GM18505 (cell line): ENCODE data around the gene JAZF1.

Experiments used
- ATAC-seq: cut with Tn5 transposase; IDR thresholded peaks from one replicate; pipeline ENCODE4 v1.9.1; 2021; ENCODE audit not compliant: unreplicated experiment
- POLR2A ChIP-seq: IDR thresholded peaks from 4 replicates; pipeline ENCODE4 v1.6.1; 2011; ENCODE audit warnings: borderline replicate concordance; ENCODE audit not compliant: insufficient read depth, insufficient read length; ENCODE audit errors: extremely low read depth

Gene JAZF1

DNA sequence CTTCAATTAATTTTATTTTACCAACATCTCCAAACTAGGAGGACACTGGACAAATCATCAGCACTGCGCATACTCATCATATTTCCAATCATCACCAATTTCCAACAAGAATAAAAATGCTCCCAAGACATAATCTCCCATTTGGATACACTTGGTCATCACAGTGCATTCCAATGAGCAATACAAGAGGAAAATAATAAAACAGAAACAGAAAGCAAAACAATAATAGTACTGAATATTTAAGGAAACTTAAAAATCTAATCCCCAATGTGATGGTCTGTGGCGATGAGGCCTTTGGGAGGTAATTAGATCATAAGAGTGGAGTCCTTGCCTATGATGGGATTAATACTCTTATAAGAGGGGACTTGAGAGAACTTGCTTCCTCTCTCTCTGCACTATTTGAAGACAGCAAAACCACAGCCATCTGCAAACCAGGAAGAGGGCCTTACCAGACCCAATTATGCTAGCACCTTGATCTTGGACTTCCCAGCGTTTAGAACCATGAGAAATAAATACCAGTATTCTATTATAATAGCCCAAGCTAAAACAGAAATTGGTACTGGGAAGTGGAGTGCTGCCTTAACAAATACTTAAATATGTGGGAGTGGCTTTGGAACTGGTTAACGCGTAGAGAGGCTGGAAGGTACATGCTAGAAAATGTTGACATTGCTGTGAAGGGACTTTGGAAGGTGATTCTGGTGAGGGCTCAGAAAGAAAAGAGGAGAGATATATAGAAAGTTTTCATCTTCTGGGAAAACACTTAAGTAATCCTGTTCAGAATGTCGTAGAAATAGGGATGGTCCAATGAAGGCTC lies 91.5 kb downstream of the JAZF1 start:
- ATAC-seq: no peak
- no peak for TF ChIP-seq POLR2A

DNA sequence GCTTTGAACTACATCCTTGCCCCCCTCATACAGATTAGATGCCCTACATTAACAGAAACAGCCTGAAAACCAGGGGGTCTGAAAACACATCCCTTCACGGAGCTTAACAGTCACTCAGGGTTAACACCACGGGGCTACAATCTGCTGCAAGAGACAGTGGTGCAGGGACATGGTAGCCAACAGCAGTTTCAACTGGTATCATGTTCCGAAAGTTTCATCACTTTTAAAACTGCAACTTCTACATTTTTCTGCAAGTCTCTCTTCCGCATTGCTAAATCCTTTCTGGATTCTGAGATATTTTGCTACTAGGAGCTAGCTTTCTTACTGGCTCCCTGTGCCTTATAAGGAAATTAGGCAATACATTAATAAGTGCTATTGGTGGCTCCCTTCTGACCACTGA lies 92.6 kb downstream of the JAZF1 start:
- no peak for TF ChIP-seq POLR2A
- no peak for ATAC-seq

DNA sequence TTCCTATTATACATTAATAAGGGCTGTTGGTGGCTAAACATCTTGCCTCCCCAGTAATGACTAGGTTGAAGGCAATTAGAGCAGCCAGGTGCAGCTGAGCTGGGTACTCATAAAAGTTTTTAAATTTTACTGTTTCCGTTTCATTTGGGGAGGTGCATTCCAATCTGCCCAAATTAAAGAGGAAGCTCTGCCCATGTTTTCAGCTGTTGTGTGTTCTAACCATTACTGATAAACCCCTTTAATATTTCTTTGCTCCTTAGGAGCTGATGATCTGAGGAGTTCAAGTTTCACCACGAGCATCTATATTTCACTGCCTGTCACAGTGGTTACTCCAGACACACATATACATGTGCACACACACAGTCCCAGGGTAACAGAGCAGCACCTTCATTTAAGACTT lies 94.4 kb downstream of the JAZF1 start:
- no peak for ATAC-seq
- TF ChIP-seq POLR2A: no peak

DNA sequence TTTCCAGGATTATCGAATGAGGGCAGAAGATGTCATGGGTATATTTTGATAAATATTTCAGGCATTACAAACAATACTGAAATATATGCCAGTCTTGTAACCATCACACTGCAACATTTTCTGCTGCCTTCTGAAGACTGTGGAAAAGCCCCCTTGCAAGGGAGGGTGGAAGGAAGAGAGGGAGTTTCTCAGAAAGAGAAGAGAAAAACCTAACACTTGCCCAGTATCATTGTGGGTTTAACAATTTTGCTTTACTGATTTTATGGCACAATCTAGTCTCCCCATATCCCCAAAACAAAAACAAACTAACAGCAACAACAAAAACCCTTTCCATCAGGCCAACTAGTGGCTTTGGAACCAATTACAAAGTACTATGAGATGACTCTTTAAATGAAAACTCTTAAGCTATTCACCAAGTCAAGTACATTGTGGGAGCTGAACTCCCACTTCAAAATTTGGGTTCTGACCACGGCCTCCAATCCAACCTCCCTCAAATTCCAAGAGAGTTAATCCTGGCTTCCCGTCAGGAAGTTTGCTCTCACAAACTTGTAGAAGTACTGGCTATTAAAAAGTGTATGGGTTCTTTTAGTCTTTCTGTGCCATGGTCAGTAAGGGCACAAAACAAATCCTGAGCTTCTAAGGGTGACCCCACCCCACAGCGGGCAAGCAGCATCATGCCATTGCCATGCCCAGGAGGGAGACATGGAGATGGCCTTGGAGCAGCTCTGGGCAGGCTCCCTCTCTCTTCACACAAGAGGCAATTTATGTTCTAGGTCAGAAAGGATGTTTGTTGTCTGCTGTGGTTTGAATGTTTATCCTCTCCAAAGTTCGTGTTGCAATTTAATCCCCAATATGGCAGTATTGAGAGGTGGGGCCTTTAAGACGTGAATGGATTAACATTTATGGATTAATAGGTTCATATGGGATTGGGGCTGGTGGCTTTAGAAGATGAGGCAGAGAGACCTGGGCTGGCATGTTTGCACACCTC lies 96.3 kb downstream of the JAZF1 start:
- no peak for TF ChIP-seq POLR2A
- no peak for ATAC-seq

DNA sequence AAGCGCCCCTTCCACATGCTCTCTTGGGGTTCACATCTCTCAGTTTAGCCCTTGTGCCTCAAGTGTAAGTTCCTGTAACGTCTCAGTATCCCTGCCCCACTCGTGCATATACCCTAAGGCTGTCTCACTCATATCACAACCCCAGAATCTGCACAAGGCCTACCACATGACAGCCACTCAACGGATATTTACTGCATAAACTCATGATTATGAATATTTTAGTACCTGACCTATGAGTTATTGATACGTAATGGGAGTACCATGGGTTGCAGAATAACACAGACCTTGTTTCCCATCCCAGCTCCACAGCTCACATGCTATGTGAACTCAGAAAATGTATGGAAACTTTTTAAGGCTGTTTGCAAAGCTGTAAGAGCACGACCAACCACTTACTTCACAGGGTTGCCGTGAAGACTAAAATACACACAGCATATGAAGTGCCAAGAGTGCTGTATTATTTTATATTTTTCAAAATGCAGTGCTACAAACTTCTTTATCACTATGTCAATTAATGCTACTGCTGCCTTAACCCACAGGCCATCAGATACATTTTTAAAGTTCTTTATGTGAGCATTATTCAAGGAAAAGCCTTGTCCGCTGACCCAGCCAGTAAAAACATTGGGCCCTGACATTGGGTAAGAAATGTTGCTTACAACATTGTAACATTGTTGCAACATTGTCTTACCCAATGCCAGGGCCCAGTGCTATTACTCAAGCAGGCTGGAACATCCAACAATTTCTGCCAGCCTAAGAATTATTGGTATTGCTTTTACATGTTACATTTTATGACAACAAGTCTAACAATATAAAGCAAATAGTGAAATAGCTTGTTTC lies 97.2 kb downstream of the JAZF1 start:
- ATAC-seq: no peak
- no peak for TF ChIP-seq POLR2A

DNA sequence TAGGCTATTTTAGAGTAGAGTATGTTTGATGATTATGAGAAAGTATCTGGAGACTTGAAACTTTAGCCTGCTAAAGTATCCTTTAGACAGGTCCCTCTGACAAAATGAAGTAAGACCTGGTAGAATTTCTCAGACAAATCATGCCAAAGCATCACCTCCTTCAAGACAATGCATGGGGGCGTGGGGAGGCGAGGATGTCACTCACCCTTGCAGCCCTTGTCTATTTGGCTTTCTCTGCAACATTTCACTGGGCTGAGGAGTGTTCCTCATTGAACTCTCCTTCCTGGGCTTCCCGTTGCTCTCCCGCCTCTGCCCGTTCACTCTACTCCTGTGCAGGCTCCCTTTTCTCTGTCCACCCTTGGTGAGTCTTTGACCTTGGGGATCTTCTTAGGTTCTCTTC lies 98.5 kb downstream of the JAZF1 start:
- no peak for TF ChIP-seq POLR2A
- no peak for ATAC-seq

DNA sequence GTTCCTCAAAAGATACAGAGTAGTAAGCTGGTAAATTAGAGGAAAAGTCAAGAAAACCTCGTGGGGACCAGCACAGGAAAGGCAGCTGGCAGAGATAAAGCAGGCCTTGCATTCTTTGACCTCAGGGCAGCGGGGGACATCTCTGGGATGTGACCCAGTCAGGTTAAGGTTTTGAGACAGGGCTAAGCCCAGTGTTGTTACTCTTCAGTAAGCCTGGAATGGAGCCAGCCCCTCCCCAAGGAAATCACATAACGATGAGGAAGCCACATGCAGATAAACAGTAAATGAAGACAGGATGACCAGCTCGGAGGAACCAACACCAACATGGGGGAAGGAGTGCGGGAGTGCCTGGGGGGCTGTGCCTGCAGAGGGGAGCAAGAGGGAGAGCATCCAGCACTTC lies 99.6 kb downstream of the JAZF1 start:
- no peak for TF ChIP-seq POLR2A
- ATAC-seq: no peak

DNA sequence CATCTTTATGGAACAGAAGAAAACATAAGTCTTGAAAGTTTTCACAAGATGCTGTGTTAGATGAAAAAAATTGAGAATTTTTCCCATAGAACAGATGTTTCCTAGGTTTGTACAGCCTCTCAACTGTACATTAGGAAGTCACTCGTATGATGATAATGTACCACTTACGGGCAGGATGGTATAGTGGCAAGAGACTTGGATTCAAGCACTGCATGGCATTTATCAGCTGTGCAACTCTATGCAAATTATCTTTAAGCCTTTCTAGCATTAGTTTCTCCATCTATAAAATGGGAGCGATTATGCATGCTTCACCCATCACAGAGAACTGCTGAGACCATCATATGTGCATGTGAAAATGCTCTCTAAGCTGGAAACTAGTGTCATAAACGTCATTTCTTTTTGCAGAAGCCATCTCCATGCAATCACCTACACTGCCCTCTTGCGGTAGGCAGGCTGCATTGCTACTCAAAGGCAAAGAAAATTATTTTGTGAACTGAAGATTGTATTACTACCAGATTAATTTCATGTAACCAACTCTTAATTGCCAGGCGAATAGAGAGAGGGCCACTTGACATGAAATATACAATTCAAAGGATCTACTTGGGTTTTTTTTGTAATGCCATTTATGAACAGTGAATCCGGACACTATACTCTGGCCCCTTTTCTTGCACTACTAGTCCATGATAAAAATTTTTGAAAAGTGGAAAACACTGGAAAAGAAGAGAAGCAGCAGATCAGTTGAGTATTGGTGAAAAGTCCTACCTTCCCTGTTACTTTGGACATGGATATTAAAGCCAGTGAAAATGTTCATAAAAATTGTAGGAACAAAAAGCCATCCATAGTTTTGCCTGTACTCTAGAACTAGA lies 102.3 kb downstream of the JAZF1 start:
- TF ChIP-seq POLR2A: no peak
- no peak for ATAC-seq

DNA sequence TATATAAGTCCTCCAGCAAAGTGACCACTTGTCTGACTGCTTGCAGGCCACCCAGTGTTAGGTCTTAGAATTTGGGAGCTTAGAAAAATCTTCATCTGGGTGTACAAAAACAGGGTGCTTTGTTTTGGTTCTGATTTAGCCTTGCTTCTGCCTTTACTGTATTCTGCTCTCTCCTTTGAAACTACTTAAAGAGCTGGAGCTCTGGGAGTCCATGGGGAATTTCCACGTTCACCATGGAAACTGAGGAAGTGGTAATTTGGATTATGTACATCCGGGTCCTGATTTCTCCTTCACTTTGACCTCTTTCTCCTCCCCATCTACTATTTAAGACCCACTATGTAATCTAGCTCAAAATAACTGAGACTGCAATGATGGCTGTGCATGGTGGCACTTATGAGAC lies 103.0 kb downstream of the JAZF1 start:
- TF ChIP-seq POLR2A: no peak
- ATAC-seq: no peak

DNA sequence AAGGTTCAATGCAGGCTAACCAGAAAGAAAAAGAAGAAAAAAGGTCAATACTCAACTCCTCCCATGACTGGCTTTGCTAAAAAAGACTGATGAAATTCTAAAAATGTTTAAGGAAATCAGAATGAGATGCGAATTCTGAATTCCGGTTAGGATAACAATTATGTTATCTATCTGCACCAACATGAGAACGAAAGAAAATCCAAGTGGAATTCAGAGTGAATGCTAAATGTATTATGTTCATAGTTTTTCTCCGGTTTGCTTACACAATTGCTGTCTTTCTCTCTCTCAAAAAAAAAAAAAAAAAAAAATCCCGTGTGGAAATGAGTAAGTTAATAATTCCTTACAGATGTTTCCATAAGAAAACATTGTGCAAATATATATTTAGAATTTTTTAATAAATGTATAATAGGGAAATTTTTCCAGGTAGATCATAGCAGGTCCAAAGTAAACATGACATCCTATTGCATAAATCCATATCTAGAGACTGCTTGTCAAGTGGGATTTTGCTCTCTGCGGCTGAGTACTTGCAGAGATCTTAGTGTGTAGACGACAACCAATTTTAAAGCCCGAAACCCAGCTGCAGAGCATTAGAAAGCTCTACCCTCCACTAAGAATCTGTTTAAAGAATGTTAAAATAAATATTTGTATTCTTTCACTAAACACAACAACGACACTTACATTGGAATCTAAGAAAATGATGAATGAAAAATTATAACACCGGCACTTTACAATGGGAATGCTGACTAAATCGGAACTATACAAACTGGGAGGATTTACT lies 104.0 kb downstream of the JAZF1 start:
- no peak for TF ChIP-seq POLR2A
- no peak for ATAC-seq

DNA sequence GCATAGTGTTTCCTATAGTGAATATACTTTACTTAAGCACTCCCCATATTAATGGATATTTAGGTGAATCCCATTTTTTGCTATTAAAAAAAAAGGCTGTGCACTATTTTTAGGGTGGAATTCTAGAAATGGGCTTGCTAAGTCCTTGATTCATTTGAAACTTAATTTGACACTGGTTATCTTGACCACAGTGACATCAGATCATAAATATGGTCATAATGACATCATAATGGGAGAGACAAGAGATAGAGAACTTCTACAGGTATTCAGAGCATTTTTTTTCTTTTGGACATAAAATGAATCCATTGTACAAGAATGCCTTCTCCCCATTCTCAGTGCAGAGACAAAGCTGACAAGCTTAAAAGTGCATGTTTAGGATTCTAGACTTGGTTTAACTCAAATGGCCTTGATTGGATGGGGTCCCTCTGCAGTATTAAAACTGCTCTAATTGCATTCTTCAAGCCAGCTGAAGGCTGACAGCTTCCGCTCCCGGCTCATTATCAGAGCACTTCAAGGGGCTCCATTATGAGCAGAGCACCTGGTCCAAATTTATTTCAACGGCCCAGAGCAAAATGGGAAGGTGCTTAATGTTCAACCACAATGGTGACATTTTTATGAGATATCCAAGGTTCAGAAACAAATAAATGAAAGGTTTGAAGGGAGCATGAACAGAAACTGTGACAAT lies 104.8 kb downstream of the JAZF1 start:
- ATAC-seq: no peak
- no peak for TF ChIP-seq POLR2A
